Suprapubic skin (tissue), 4 donors: ENCODE measurements around the gene RALA. TPM values are rescaled to one million over a fixed set of nuclear protein-coding genes. Genes with fewer than 3 reads are reported as not detected.
"Not testable (repeated sequence)": the region's sequence is repeated elsewhere in the genome, so short reads cannot be mapped to it uniquely, and the experiment has no call there.

Experiments
- DNase-seq, 2 donors: peaks; one replicate each; pipeline ENCODE4 v3.0.0-alpha.2; 2019; ENCODE audit warnings: low spot score in 2 of 2
- H3K27ac ChIP-seq: fragments of 200-600 bp; sonication (generic); one replicate; pipeline ENCODE4 v1.5.1; 2019
- H3K27me3 ChIP-seq: fragments of 200-600 bp; sonication (generic); one replicate; pipeline ENCODE4 v1.5.1; 2019
- H3K36me3 ChIP-seq: fragments of 200-600 bp; sonication (generic); one replicate; pipeline ENCODE4 v1.5.1; 2019
- H3K4me1 ChIP-seq: fragments of 200-600 bp; sonication (generic); one replicate; pipeline ENCODE4 v1.5.1; 2019
- H3K4me3 ChIP-seq: fragments of 200-600 bp; sonication (generic); one replicate; pipeline ENCODE4 v1.5.1; 2019; ENCODE audit warnings: mild to moderate bottlenecking
- H3K9me3 ChIP-seq: fragments of 200-600 bp; sonication (generic); one replicate; pipeline ENCODE4 v1.5.1; 2019
- CTCF ChIP-seq, 2 donors: fragments of 200-600 bp in 1 of 2; fragments of 450-650 bp in 1 of 2; sonication (generic) in 1 of 2; IDR thresholded peaks; one replicate each; pipeline ENCODE4 v1.5.1; 2016 to 2019; ENCODE audit warnings: antibody characterized with exemption in 2 of 2, mild to moderate bottlenecking in 1 of 2, moderate library complexity in 1 of 2
- EP300 ChIP-seq: sonication (generic); formaldehyde crosslinking; IDR thresholded peaks from one replicate; pipeline ENCODE4 v1.6.1; 2017; ENCODE audit warnings: antibody characterized with exemption
- POLR2A ChIP-seq, 2 donors: fragments of 450-650 bp; IDR thresholded peaks; one replicate each; pipeline ENCODE4 v1.6.1; 2017; ENCODE audit warnings: antibody characterized with exemption in 2 of 2, mild to moderate bottlenecking in 2 of 2, moderate library complexity in 2 of 2
- POLR2AphosphoS5 ChIP-seq, 3 donors: sonication (generic); formaldehyde crosslinking; IDR thresholded peaks; one replicate each; pipeline ENCODE4 v1.6.1; 2017; ENCODE audit warnings: antibody characterized with exemption in 3 of 3
- WGBS: methylation state at CpG from one replicate; pipeline ENCODE4 v1.1.5; 2018; 5-methylcytosine and 5-hydroxymethylcytosine counted together
- total RNA-seq, 4 donors: library from RNA; depleted of rRNA; stranded (reverse); fragments of >200 nt; gene quantifications; one replicate each; pipeline ENCODE4 v1.1.0, GENCODE V29; 2016

The RALA gene
- total RNA-seq, 4 donors from 2014 or later, result 15.5 to 24.1 (median 15.9) TPM

- H3K36me3 ChIP-seq, result no peaks in the 10 kb centered on the region
- no peak for TF ChIP-seq POLR2AphosphoS5 (IDR thresholded peaks at IDR 0.05)
- TF ChIP-seq CTCF (IDR thresholded peaks at IDR 0.05), result no peak
- TF ChIP-seq EP300, result no peak
- no peak for TF ChIP-seq POLR2A (IDR thresholded peaks at IDR 0.05)
- peaks cover 6% of the 10 kb centered on the region for H3K9me3 ChIP-seq
- H3K4me1 ChIP-seq, result peaks cover 4% of the 10 kb centered on the region
- H3K27me3 ChIP-seq, result no peaks in the 10 kb centered on the region
- no peak for DNase-seq
- WGBS, result 69% methylated on average over 3 of the region's 3 CpGs
- H3K4me3 ChIP-seq, result no peak overlapping the region
- no peak overlapping the region for H3K27ac ChIP-seq
Observed at GRCh38 chr7:39667341-39667923, 44.1 kb downstream of the RALA start.

GRCh38 chr7:39668280-39668679 is 44.9 kb downstream of the RALA start:
- not testable (repeated sequence) for H3K4me3 ChIP-seq, DNase-seq, H3K27ac ChIP-seq, H3K36me3 ChIP-seq, H3K9me3 ChIP-seq, H3K4me1 ChIP-seq, H3K27me3 ChIP-seq
- 90% methylated on average over 4 of the region's 4 CpGs for WGBS

GRCh38 chr7:39670052-39670451 is 46.7 kb downstream of the RALA start:
- Histone ChIP-seq H3K27ac (no peak overlapping the region), H3K4me1 (peaks cover 4% of the 10 kb centered on the region), H3K27me3 (no peaks in the 10 kb centered on the region), H3K4me3 (no peak overlapping the region), H3K9me3 (no peaks in the 10 kb centered on the region), H3K36me3 (no peaks in the 10 kb centered on the region)
- no peak for DNase-seq
- 98% methylated on average over 2 of the region's 2 CpGs for WGBS
- TF ChIP-seq POLR2A (IDR thresholded peaks at IDR 0.05) (no peak), EP300 (no peak), CTCF (IDR thresholded peaks at IDR 0.05) (no peak)

- H3K4me3 ChIP-seq, result no peak overlapping the region
- H3K27me3 ChIP-seq, result no peaks in the 10 kb centered on the region
- H3K27ac ChIP-seq, result no peak overlapping the region
- no peak for TF ChIP-seq EP300
- no peak for TF ChIP-seq CTCF (IDR thresholded peaks at IDR 0.05)
- TF ChIP-seq POLR2A (IDR thresholded peaks at IDR 0.05), result no peak
- TF ChIP-seq POLR2AphosphoS5 (IDR thresholded peaks at IDR 0.05), result no peak
- H3K4me1 ChIP-seq, result peaks cover 4% of the 10 kb centered on the region
- no peaks in the 10 kb centered on the region for H3K36me3 ChIP-seq
- WGBS, result 93% methylated on average over 1 of the region's 1 CpG
- no peak for DNase-seq
- no peaks in the 10 kb centered on the region for H3K9me3 ChIP-seq
Observed at GRCh38 chr7:39670934-39671333, 47.6 kb downstream of the RALA start.

- no peak overlapping the region for H3K27ac ChIP-seq
- TF ChIP-seq CTCF (IDR thresholded peaks at IDR 0.05) (no peak), POLR2A (IDR thresholded peaks at IDR 0.05) (no peak), EP300 (no peak), POLR2AphosphoS5 (IDR thresholded peaks at IDR 0.05) (no peak)
- DNase-seq, result no peak
- H3K27me3 ChIP-seq, result no peaks in the 10 kb centered on the region
- H3K36me3 ChIP-seq, result no peaks in the 10 kb centered on the region
- H3K4me1 ChIP-seq, result peaks cover 4% of the 10 kb centered on the region
- no peaks in the 10 kb centered on the region for H3K9me3 ChIP-seq
- no peak overlapping the region for H3K4me3 ChIP-seq
Observed at GRCh38 chr7:39672176-39672575, 48.8 kb downstream of the RALA start.

GRCh38 chr7:39673868-39674267 is 50.5 kb downstream of the RALA start:
- Histone ChIP-seq H3K4me1 (peaks cover 4% of the 10 kb centered on the region), H3K36me3 (no peaks in the 10 kb centered on the region), H3K27me3 (no peaks in the 10 kb centered on the region), H3K27ac (no peak overlapping the region), H3K9me3 (no peaks in the 10 kb centered on the region), H3K4me3 (no peak overlapping the region)
- TF ChIP-seq POLR2A (IDR thresholded peaks at IDR 0.05) (no peak), EP300 (no peak), POLR2AphosphoS5 (IDR thresholded peaks at IDR 0.05) (no peak), CTCF (IDR thresholded peaks at IDR 0.05) (no peak)
- no peak for DNase-seq
- 95% methylated on average over 3 of the region's 3 CpGs for WGBS
